AG04449 (cell line): ENCODE results near the gene SLC8A2.

ENCODE experiments used
- CTCF ChIA-PET: fragments of 350-600 bp; formaldehyde crosslinking; extraction: SDS; loops from one replicate; lab custom pipeline; 2021; ENCODE audit warnings: antibody characterized with exemption; lab: Yijun Ruan, JAX
- POLR2A ChIA-PET: fragments of 400-600, 350-600 bp; formaldehyde crosslinking; extraction: SDS; loops from one replicate; lab custom pipeline; 2020; ENCODE audit warnings: antibody characterized with exemption, inconsistent platforms; lab: Yijun Ruan, JAX
- DNase-seq: peaks from one replicate; pipeline ENCODE4 v3.0.0-alpha.2; 2010; ENCODE audit warnings: low read depth, low spot score
- H3K4me3 ChIP-seq: 2 replicates; pipeline ENCODE4 v1.5.1; 2011; ENCODE audit warnings: low read depth, mild to moderate bottlenecking, control low read depth, low read length
- TF ChIP-seq, protein P1 (sequence below): IDR thresholded peaks from one replicate; pipeline ENCODE4 v1.5.1; 2011; ENCODE audit warnings: mild to moderate bottlenecking, moderate library complexity, low read length, control low read depth, inconsistent platforms; ENCODE audit not compliant: insufficient read depth; ENCODE audit errors: missing control alignments

SLC8A2 gene

DNA sequence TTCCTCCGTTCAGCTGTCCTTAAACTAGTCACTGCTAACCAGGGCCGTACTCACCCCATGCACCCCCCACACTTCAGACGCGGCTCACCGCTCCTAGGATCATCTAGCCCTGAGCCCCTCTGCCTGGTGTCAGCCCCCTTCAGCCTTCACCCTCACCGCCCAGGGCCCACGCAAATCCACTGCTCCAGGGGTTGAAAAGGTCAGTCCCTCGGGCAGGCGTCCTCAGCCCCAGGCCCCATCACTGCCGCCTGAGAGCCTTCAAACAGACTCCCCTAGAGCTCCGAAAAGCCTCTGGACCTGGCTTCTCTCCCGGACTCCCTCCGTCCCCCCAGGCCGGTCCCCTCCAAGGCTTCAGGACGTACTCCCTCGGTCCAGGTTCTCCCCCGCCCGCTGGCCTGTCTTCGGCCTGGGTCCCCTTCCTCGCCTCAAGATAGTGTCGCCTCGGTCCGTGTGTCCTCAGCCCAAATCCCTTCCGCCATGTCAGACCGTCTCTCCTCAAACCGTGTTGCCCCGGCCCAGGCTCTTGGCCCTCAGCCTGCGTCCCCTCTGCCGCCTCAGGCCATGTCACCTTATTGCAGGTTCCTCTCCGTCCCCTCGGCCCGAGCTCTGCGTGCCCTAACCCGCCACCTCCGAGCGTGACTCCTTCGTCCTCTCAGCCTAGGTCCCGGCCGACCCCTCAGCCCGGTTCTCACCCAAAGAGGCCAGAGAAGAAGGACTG lies 42.6 kb upstream of the SLC8A2 start:
- ChIA-PET CTCF (interaction anchor here (0.8 to 3.1 kb wide), 5 partner anchors 10 to 218 kb away, joined by 3 to 33 read pairs (median 6); partner anchors contain the start of gene KPTN), POLR2A (no interaction called here)
- DNase-seq, result no peak

DNA sequence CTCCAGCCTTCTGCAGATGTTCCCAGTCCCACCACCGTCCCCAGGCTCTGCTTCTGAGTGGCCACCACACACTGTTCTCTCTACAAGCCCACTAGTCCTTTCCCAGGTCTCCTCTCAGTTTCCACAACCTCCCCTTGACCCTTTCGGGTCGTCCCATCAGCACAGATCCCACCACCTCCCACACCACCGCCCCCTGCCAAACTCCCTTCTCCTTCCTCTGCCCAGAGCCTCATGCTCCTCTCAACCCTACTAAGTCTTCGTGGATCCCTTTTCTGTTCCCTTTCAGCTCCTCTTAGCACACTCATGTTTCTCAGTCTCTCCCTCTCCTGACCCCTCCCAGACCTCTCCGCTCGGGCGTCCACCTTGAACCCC lies 41.2 kb upstream of the SLC8A2 start:
- CTCF ChIA-PET, result interaction anchor here (1.3 to 3.1 kb wide), 4 partner anchors 9 to 200 kb away, joined by 3 to 22 read pairs (median 5); partner anchors contain the start of gene EHD2
- POLR2A ChIA-PET, result interaction anchor here (0.9 kb wide), 1 partner anchor 9 kb away, joined by 3 read pairs; no protein-coding TSS in a partner anchor

More for the DNA sequence above, 42.6 kb upstream of the SLC8A2 start:
- peak overlapping the region; percentile 100 for H3K4me3 ChIP-seq
- TF ChIP-seq, protein P1, sequence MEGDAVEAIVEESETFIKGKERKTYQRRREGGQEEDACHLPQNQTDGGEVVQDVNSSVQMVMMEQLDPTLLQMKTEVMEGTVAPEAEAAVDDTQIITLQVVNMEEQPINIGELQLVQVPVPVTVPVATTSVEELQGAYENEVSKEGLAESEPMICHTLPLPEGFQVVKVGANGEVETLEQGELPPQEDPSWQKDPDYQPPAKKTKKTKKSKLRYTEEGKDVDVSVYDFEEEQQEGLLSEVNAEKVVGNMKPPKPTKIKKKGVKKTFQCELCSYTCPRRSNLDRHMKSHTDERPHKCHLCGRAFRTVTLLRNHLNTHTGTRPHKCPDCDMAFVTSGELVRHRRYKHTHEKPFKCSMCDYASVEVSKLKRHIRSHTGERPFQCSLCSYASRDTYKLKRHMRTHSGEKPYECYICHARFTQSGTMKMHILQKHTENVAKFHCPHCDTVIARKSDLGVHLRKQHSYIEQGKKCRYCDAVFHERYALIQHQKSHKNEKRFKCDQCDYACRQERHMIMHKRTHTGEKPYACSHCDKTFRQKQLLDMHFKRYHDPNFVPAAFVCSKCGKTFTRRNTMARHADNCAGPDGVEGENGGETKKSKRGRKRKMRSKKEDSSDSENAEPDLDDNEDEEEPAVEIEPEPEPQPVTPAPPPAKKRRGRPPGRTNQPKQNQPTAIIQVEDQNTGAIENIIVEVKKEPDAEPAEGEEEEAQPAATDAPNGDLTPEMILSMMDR, result no peak

DNA sequence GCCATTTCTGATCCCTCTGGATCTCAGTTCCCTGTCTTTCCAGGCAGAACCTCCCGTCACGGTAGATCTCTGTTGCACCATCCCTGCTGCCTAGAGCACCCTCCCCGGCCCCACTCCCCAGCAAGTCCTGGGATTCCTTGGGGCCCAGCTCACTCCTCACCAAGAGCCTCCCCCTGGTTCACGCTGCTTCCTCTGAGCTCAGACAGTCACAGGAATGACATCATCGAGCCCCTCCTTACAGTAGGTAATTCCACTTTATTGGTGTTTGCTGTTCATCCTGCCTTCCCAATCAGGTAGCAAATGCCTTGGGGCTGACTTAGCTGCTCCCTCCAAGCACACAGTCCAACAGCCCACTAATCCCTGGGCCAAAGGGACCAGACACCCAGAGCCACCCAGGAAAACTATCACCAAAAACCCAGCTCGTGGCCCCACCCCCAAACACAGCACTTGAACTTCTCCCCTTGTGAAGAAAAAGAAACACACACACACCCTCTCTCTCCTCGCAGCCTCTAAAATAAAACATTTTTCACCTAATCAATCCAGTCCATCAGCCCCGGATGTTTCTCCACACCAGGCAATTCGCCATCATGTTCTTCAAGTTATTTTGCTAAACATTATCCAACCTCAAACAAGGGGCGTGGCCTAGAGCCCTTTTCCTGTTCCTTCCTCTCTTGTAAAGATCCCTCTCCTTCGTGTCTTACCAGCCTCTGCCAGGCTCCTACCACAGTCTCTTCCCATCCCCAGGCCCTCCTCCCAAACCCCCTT lies 40.7 kb upstream of the SLC8A2 start:
- CTCF ChIA-PET, result interaction anchor here (1.0 to 1.4 kb wide), 4 partner anchors 9 to 201 kb away, joined by 3 to 6 read pairs (median 4); partner anchors contain the start of gene EHD2
- no peak overlapping the region; the same call in 1 of the 2 replicates for H3K4me3 ChIP-seq
- POLR2A ChIA-PET, result interaction anchor here (0.9 to 1.1 kb wide), 3 partner anchors 8 to 29 kb away, joined by 3 to 4 read pairs (median 3); partner anchors contain the start of gene KPTN
- no peak for DNase-seq
- TF ChIP-seq, protein P1, result no peak

More for the DNA sequence above, 41.2 kb upstream of the SLC8A2 start:
- peak overlapping the region; percentile 100 for H3K4me3 ChIP-seq
- DNase-seq, result no peak
- TF ChIP-seq, protein P1, result no peak

DNA sequence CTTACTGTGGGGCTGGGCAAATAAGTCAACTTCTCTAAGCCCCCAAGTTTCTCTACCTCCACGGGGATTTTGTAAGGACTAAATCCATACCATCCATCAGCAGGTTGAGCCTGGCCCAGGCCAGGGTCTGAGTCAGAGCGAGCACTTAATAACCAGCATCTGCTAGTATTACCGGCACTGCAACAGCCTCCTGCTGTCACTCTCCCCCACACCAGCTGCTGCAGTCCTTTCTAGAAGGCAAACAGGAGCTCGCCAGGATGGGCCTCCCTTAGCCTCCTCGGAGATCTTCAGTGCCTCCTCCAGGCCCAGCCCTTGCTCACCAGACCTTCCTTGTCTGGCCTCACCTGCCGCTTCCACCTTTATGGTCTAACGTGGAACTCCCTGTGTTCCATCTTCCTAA lies 40.0 kb upstream of the SLC8A2 start:
- H3K4me3 ChIP-seq, result no peak overlapping the region
- POLR2A ChIA-PET, result interaction anchor here (1.0 to 1.1 kb wide), 2 partner anchors 24 to 28 kb away, joined by 3 to 4 read pairs; partner anchors contain the start of gene KPTN
- TF ChIP-seq, protein P1, result no peak
- DNase-seq, result no peak
- CTCF ChIA-PET, result interaction anchor here (1.0 to 2.1 kb wide), 5 partner anchors 8 to 201 kb away, joined by 3 to 11 read pairs (median 4); partner anchors contain the start of genes EHD2 and KPTN

DNA sequence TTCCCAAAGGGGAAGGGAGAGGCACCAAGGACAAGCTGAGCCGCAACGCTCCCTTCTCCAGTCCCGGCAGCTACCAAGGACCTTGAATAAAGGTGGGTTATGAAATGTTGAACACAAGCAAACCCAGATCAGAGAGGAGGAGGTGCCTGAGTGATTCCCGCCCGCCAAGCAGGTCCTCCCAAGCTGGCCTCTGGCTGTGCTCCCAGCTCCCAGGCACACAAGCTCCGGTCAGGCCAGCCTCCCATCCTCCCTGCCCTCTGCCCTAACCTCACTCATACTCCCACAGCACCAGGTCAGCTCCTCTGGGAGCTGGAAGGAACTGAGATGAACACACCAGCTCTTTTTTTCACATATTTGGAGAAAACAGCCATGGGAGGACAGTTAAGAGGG lies 39.4 kb upstream of the SLC8A2 start:
- no peak overlapping the region for H3K4me3 ChIP-seq
- TF ChIP-seq, protein P1, result no peak
- DNase-seq, result no peak
- ChIA-PET POLR2A (interaction anchor here (1.0 to 1.1 kb wide), 2 partner anchors 24 to 27 kb away, joined by 3 to 4 read pairs; partner anchors contain the start of gene KPTN), CTCF (interaction anchor here (1.0 to 2.1 kb wide), 2 partner anchors 10 to 27 kb away, joined by 3 to 11 read pairs; partner anchors contain the start of gene KPTN)
